ENCODE data around the gene CDK5RAP2.

The CDK5RAP2 gene

DNA sequence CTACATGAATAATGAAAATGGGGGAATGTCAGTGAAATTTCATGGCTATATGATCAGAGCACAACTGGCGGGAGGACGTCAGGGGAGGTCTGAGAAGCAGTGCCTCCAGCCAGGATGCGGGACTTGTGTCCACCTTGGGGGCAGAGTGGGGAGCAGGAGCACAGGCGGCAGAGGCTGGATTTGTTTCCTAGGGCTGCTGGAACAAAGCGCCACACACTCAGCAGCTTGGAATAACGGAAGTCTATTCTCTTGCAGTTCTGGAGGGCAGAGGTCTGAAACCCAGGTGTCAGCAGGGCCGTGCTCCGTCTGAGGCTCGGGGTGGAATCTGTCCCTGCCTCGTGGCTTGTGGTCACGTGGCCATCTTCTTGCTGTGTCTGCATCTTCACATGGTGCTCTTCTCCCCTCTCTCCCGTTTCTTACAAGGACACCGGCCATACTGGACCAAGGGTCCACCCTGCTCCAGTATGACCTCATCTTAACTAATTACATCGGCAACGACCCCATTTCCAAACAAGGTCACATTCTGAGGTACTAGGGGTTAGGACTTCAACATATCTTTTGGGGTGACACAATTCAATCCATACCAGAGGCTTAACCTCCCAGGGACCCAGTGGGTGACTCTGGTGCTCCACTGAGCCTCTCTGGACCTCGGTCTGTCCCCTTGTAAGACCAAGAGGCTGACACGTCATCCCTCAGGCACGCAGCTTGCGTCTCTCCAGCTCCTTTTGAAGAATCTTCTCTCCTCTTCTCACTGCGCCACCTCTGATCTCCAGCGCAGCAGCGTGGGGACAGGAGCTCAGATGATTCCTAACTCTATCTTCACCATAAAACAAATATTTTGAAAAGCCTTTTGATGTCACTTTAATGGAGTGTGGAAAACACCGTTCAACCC lies 202.5 kb downstream of the CDK5RAP2 start:
- DNase-seq, result no peak

DNA sequence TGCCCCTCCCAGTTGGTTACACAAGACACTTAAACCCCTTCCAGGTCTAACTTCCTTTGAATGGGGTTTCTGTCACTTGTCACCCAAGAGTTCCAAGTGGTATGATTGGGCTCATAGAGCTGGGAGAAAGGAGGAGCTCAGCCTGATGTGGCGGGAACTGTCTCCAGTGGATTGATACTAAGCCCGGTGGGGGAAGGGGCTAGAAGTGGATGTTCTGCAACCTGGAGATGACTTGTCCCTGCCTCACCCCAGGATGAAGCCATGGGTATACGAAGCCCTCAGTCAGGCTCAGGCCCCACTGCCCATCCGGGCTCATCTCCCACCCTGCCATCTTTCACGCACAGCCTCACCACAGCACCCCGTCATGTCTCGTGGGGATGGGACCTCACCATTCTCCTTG lies 203.9 kb downstream of the CDK5RAP2 start:
- no peak for DNase-seq

DNA sequence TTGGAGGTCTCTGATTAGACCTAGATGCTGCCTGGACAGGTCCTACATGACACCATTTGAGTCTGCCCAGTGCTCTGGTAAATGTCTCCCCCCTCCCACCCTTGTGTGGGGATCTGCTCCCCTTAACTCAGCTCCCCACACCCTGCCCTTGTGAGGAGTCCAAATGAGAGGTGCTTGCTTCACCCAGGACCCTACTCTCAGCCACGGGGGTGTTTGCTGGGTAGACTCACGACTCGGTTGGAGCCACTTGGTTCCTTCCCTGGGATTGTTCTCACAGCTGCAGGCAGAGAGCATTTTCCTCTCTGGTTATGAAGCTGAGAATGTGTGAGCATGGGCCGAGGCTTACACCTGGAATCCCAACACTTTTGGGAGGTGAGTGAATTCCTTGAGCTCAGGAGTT lies 204.7 kb downstream of the CDK5RAP2 start:
- DNase-seq, result no peak

- DNase-seq, result no peak
These were observed 205.2 kb downstream of the CDK5RAP2 start for GRCh38 chr9:120374817-120375216.

DNA sequence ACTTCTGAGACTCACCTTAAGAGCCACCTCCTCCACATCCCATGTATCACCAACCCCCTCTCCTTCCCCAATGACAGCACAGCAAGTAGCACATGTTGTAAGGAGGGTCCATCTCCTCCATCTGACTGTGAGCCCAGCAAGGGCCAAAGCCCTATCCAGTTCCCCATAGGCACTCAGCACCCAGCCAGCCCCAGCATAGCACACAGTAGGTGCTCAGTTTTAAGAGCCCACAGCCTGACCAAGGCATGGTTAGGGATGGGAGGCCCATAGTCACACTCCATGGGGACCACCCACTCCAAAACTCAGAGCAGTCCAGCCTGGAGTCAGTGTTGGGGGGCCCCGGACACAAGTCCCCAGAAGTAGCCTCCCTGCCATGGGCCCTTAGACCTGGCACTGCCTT lies 205.7 kb downstream of the CDK5RAP2 start:
- no peak for DNase-seq

DNA sequence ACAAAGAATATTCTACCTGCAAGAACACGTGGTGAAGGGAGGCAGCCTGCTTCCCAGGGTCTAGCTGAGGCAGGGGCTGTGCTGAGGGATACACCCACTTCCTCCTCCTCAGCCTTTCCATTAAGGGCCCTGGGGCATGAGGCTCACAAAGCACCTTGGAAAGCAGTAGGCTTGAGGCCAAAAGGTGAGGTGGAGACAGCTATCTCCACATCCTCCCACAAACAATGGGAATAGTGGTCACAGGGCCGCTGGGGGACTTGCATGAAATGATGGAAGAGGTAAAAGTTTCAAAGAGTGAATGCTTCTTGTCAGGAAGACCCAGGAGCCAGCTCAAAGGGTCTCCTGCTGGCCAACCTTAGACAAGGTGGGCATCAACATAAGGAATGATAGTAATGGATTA lies 207.9 kb downstream of the CDK5RAP2 start:
- DNase-seq, result no peak

GRCh38 chr9:120369608-120370220 lies 210.3 kb downstream of the CDK5RAP2 start:
- no peak for DNase-seq

DNA sequence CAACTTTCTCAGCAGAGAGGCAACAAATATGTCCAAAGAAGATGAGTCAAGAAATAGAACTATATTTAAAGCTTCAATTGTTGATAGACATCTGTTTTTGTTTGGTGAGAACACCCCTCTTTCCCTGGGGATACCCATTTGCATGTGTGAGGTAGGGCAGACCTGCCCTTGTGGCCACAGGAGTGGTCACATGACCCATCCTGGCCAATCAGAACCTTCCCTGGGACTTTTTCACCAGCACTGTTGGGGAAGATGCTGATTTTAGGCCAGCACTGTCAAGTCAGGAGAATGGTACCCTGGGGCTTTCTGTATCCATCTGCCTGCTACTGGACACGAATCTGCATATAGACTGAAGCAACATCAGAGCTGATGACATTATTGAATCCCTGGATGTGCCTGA lies 211.2 kb downstream of the CDK5RAP2 start:
- no peak for DNase-seq

DNA sequence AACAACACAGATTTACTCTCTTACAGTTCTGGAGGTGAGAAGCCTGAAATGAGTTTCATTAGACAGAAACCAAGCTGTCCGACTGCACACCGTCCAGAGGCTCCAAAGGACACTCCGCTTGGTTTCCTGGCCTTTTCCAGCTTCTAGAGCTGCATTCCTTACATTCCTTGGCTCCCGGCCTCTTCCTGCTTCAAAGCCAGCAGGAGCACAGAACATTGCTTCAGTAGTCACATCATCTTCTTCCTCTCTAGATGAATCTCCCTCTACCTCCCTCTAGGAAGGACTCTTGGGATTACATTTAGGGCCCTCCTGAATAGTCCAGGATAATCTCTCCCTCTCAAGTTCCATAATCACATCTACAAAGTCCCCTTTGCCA lies 213.3 kb downstream of the CDK5RAP2 start:
- DNase-seq, result no peak

DNA sequence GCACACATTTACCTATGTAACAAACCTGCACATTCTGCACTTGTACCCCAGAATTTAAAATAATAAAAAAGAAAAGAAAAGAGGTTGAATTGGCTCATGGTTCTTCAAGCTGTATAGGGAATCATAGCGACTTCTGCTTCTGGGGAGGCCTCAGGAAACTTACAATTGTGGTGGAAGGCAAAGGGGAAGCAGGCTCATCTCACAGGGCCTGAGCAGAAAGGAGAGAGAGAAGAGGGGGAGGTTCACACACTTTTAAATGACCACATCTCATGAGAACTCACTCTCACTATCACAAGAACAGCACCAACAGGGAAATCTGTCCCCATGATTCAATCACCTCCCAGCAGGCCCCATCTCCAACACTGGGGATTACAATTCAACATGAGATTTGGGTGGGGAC lies 214.6 kb downstream of the CDK5RAP2 start:
- DNase-seq, result no peak

- DNase-seq, result no peak
These were observed 216.3 kb downstream of the CDK5RAP2 start for GRCh38 chr9:120363697-120364096.

GRCh38 chr9:120362446-120362845 lies 217.5 kb downstream of the CDK5RAP2 start:
- no peak for DNase-seq

- no peak for DNase-seq
These were observed 218.4 kb downstream of the CDK5RAP2 start for GRCh38 chr9:120361551-120361950.

DNA sequence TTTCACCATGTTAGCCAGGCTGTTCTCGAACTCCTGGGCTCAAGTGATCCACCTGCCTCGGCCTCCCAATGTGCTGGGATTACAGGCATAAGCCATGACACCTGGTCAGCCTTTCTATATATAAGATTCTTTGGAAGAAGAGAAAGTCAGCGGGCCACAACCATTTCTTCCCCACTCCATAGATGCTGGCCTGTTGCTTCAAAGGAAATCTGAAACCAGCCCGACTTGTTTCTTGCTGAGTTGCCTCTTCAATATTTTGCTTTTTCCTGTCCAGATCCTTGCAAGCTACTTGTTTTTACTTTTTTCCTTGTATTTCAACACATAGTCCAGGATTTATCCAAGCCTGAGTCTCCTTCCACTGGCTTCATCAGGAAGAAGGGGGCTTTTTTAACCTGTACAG lies 219.5 kb downstream of the CDK5RAP2 start:
- no peak for DNase-seq

- DNase-seq, result no peak
These were observed 219.9 kb downstream of the CDK5RAP2 start for GRCh38 chr9:120360046-120360445.

GRCh38 chr9:120358877-120359276 lies 221.1 kb downstream of the CDK5RAP2 start:
- no peak for DNase-seq

- DNase-seq, result no peak
These were observed 226.5 kb downstream of the CDK5RAP2 start for GRCh38 chr9:120353506-120353905.

DNA sequence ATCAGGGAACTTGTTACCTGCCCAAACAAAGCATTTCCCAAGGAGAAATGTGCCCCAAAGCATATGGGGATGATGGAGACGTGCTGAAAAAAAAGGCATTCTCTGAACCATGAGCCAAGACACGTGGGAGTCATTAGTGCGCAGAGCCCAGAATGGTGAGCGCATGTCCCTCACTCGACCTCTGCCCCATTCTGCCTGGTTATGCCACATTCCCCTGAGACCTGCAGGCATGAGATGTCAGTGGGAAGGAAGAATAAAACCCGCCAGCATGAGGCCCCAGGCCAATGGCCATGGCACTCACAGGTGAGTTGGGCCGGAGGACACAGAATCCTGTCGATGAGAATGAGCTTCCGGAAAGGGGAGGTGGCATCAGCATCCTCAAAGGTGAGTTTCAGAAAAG lies 228.9 kb downstream of the CDK5RAP2 start:
- no peak for DNase-seq

DNA sequence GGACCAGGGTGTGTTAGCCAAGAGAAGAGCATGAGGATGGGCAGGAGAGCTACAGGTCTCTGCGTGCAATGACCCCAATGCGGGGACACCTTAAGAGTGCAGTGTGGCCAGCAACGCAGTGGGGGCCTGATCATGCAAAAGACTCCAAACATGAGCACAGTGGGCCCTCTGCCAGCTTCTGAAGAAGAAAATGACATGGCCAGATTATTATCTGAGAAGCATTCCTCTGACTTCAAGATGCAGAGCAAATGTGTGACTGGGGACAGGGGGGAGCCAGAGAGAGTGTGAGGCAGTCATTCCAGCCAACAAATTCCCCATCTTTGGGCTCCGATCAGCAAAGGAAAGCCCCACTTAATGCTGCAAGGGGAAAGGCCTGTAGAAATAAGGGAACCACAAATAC lies 229.4 kb downstream of the CDK5RAP2 start:
- no peak for DNase-seq

GRCh38 chr9:120348951-120349429 lies 231.0 kb downstream of the CDK5RAP2 start:
- no peak for DNase-seq

GRCh38 chr9:120345379-120345778 lies 234.6 kb downstream of the CDK5RAP2 start:
- DNase-seq, result no peak

GRCh38 chr9:120344230-120344629 lies 235.7 kb downstream of the CDK5RAP2 start:
- no peak for DNase-seq

DNA sequence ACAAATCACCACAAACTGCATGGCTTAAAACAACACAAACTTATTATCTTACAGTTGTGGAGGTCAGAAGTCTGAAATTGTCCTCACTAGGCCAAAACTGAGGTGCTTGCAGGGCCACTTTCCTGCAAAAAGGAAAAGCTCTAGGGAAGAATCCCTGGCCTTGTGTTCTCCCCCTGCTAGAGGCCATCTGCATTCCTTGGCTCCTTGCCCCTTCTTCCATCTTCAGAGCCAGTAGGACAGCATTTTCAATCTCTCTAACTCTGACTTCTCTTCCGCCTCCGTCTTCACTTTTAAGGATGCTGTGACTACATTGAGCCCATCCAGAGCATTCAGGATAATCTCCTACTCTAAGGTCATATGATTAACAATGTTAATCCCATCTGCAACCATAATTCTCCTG lies 236.6 kb downstream of the CDK5RAP2 start:
- no peak for DNase-seq
